ENCODE results near the gene NABP2.
"Not testable (repeated sequence)": the region's sequence is repeated elsewhere in the genome, so short reads cannot be mapped to it uniquely, and the experiment has no call there.

The NABP2 gene

DNA sequence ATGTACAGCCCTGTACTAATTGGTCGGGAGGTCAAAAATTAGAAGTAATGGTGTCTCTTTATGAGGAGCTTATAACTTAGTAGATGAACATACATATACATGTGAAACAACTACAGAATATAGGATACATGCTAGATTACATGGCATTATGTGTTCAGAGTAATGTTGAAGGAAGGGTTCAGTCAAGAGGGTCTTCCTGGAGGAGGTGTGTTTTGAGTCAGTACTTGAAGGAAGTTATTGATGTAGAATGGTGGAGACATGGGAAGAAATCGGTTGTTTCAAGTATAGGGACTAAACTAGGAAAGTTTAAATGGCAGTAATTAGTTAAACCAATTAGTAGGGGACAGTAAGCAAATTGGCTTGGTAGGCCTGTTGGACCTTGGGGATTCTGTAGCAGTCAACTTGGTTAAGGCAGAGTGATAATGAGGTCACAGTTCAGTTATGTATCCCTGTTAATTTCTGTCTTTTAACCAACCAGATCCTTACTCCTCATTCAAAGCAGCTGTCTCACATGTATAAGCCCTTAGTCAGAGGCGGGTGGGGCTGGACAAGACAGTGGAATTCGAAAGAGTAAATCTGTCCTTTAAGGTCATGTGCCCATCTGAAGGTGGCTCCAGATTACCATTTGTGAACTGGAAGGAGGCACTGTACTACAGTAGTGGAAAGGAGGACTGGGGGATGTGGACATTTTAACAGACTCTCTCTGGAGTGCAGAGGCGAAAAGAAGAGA is 37.5 kb downstream of the NABP2 start:
- Mint-ChIP-seq H3K36me3 (no peaks in the 10 kb centered on the region), H3K27ac (no peak overlapping the region), H3K4me3 (no peak overlapping the region), H3K27me3 (no peaks in the 10 kb centered on the region), H3K9me3 (no peaks in the 10 kb centered on the region), H3K4me1 (peaks cover 9% of the 10 kb centered on the region)
- DNase-seq (ENCODE audit: low spot score in 2 of 2) (no peak), ATAC-seq (ENCODE audit: low read depth) (no peak)

- H3K36me3 Mint-ChIP-seq; H3K27ac Mint-ChIP-seq; H3K9me3 Mint-ChIP-seq; H3K27me3 Mint-ChIP-seq; H3K4me3 Mint-ChIP-seq; DNase-seq (ENCODE audit: low spot score in 2 of 2); ATAC-seq (ENCODE audit: low read depth): not testable (repeated sequence)
- peaks cover 15% of the 10 kb centered on the region for H3K4me1 Mint-ChIP-seq
These were observed 38.8 kb downstream of the NABP2 start for GRCh38 chr12:56262955-56263354.

DNA sequence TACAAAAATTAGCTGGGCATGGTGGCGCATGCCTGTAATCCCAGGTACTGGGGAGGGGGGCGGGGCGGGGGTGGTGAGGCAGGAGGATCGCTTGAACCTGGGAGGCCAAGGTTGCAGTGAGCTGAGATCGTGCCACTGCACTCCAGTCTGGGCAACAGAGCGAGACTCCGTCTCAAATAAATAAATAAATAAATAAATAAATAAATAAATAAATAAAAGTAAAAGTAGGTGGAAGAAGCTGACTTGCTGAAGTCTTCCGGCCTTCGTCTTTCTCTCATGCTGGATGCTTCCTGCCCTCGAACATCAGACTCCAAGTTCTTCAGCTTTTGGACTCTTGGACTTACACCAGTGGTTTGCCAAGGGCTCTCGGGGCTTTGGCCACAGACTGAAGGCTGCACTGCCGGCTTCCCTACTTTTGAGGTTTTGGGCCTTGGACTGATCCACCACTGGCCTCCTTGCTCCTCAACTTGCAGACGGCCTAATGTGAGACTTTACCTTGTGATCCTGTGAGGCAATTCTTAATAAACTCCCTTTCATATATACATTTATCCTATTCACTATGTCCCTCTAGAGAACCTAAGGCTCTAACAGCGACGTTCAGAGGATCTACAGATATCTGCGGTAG is 42.0 kb downstream of the NABP2 start:
- not testable (repeated sequence) for H3K27me3 Mint-ChIP-seq; H3K9me3 Mint-ChIP-seq; H3K36me3 Mint-ChIP-seq; DNase-seq (ENCODE audit: low spot score in 2 of 2); ATAC-seq (ENCODE audit: low read depth)
- Mint-ChIP-seq H3K4me1 (peaks cover 10% of the 10 kb centered on the region), H3K4me3 (peak overlapping the region; percentile 86), H3K27ac (peak overlapping the region; percentile 92)

DNA sequence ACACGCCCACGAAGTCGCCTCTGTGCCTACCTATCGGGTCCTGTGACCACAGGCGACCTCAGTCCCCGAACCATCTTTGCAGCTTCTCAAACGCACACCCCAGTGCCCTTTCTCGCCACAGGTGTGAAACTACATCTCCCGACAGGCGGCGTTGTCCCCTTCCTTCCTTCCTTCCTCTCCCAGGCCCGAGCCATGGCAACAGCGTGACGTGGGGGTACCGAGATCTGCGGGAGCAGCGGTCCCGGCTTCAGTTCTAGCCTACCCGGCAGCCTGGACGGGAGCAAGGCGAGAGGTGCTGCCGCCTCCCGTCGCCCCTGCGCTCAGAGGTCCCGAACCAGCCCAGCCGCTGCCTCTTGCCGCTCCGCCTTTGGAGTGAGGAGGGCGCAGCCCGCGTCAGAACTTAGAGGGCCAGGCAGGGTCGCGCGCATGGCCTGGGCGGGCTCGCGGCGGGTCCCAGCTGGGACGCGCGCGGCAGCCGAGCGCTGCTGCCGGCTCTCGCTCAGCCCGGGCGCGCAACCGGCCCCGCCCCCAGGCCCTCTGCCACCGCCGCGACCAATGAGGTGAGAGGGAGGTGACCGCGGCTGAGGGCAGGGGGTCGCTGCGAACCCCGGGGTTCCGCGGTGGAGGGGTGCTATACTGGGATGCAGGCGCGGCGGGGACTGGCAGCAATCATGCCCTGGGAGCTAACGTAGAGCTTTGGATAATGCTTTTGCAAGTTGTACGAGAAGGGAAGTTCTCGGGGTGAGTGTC is 42.7 kb downstream of the NABP2 start, which contains the start of gene COQ10A:
COQ10A (plus strand) TSS at position 250 of the 750 bp plus-strand sequence; CDS start at position 427, 177 bp downstream.
- H3K4me1 Mint-ChIP-seq: peaks cover 10% of the 10 kb centered on the region

GRCh38 chr12:56267443-56268071 is 43.4 kb downstream of the NABP2 start:
- Mint-ChIP-seq H3K4me3 (peak overlapping the region; percentile 86), H3K4me1 (peaks cover 10% of the 10 kb centered on the region), H3K9me3 (no peaks in the 10 kb centered on the region), H3K36me3 (peaks cover 11% of the 10 kb centered on the region), H3K27ac (peak overlapping the region; percentile 92), H3K27me3 (no peaks in the 10 kb centered on the region)
- ATAC-seq (ENCODE audit: low read depth): peak; percentile 7
- no peak for DNase-seq (ENCODE audit: low spot score in 2 of 2)

More for the DNA sequence above, 42.7 kb downstream of the NABP2 start, which contains the start of gene COQ10A:
- Mint-ChIP-seq H3K36me3 (peaks cover 9% of the 10 kb centered on the region), H3K4me3 (peak within 1 kb of the TSS; percentile 86), H3K9me3 (no peaks in the 10 kb centered on the region), H3K27ac (peak within 1 kb of the TSS; percentile 92), H3K27me3 (no peaks in the 10 kb centered on the region)
- peak; percentile 82 to 87 for DNase-seq (ENCODE audit: low spot score in 2 of 2)
- peak; percentile 89 for ATAC-seq (ENCODE audit: low read depth)

GRCh38 chr12:56271031-56271430 is 46.9 kb downstream of the NABP2 start:
- no peaks in the 10 kb centered on the region for H3K9me3 Mint-ChIP-seq
- H3K27me3 Mint-ChIP-seq: no peaks in the 10 kb centered on the region
- peaks cover 19% of the 10 kb centered on the region for H3K36me3 Mint-ChIP-seq
- H3K27ac Mint-ChIP-seq: no peak overlapping the region
- no peak for ATAC-seq (ENCODE audit: low read depth)
- H3K4me1 Mint-ChIP-seq: peaks cover 10% of the 10 kb centered on the region
- DNase-seq (ENCODE audit: low spot score in 2 of 2): no peak
- no peak overlapping the region for H3K4me3 Mint-ChIP-seq

GRCh38 chr12:56272468-56272867 is 48.3 kb downstream of the NABP2 start:
- not testable (repeated sequence) for H3K4me3 Mint-ChIP-seq; DNase-seq (ENCODE audit: low spot score in 2 of 2); H3K4me1 Mint-ChIP-seq; H3K27me3 Mint-ChIP-seq; H3K27ac Mint-ChIP-seq; ATAC-seq (ENCODE audit: low read depth); H3K9me3 Mint-ChIP-seq
- peaks cover 20% of the 10 kb centered on the region for H3K36me3 Mint-ChIP-seq

GRCh38 chr12:56274299-56274698 is 50.2 kb downstream of the NABP2 start:
- DNase-seq (ENCODE audit: low spot score in 2 of 2) (no peak), ATAC-seq (ENCODE audit: low read depth) (no peak)
- Mint-ChIP-seq H3K27me3 (no peaks in the 10 kb centered on the region), H3K4me3 (no peak overlapping the region), H3K36me3 (peaks cover 20% of the 10 kb centered on the region), H3K9me3 (no peaks in the 10 kb centered on the region), H3K27ac (peak overlapping the region; percentile 45), H3K4me1 (no peaks in the 10 kb centered on the region)

- Mint-ChIP-seq H3K9me3 (no peaks in the 10 kb centered on the region), H3K4me3 (no peak overlapping the region), H3K27me3 (no peaks in the 10 kb centered on the region), H3K4me1 (no peaks in the 10 kb centered on the region), H3K27ac (no peak overlapping the region), H3K36me3 (peaks cover 27% of the 10 kb centered on the region)
- DNase-seq (ENCODE audit: low spot score in 2 of 2) (no peak), ATAC-seq (ENCODE audit: low read depth) (no peak)
These were observed 54.8 kb downstream of the NABP2 start for GRCh38 chr12:56278905-56279304.

All from memory B cell (primary cell).